Thymus (tissue), 11 donors: ENCODE results near the gene CILP. TPM values are rescaled to one million over a fixed set of nuclear protein-coding genes. Genes with fewer than 3 reads are reported as not detected.

Source experiments
- DNase-seq, 9 donors: peaks; one replicate each; pipeline ENCODE4 v3.0.0-alpha.2; 2013; ENCODE audit warnings: low spot score in 9 of 9, low read depth in 6 of 9, missing footprints in 1 of 9
- H3K27ac ChIP-seq, 2 donors: one replicate each; pipeline ENCODE4 v1.5.1; 2013; ENCODE audit warnings: control low read depth in 1 of 2, low read depth in 1 of 2, low read length in 1 of 2, mild to moderate bottlenecking in 1 of 2, moderate library complexity in 1 of 2
- H3K27me3 ChIP-seq, 2 donors: one replicate each; pipeline ENCODE4 v1.5.1; 2013; ENCODE audit warnings: low read length in 1 of 2; ENCODE audit not compliant: control insufficient read depth in 2 of 2, insufficient read depth in 1 of 2
- H3K36me3 ChIP-seq, 2 donors: one replicate each; pipeline ENCODE4 v1.5.1; 2013; ENCODE audit warnings: low read length in 1 of 2, mild to moderate bottlenecking in 1 of 2, moderate library complexity in 1 of 2; ENCODE audit not compliant: control insufficient read depth in 2 of 2, insufficient read depth in 2 of 2
- H3K4me1 ChIP-seq, 2 donors: one replicate each; pipeline ENCODE4 v1.5.1; 2013; ENCODE audit warnings: low read length in 2 of 2; ENCODE audit not compliant: control insufficient read depth in 2 of 2, insufficient read depth in 2 of 2
- H3K4me3 ChIP-seq, 2 donors: one replicate each; pipeline ENCODE4 v1.5.1; 2013; ENCODE audit warnings: low read length in 2 of 2, control low read depth in 1 of 2, mild to moderate bottlenecking in 1 of 2
- H3K9me3 ChIP-seq, 2 donors: one replicate each; pipeline ENCODE4 v1.5.1; 2013; ENCODE audit warnings: low read length in 1 of 2, mild to moderate bottlenecking in 1 of 2; ENCODE audit not compliant: control insufficient read depth in 2 of 2, insufficient read depth in 1 of 2
- WGBS: extraction: QIAGEN DNeasy Blood & Tissue Kit; methylation state at CpG from one replicate; pipeline ENCODE4 v1.1.7; 2013; 5-methylcytosine and 5-hydroxymethylcytosine counted together
- polyA plus RNA-seq: library from polyadenylated mRNA; stranded (reverse); fragments of 200-250 nt; gene quantifications from one replicate; pipeline ENCODE4 v1.2.3, GENCODE V29; 2013
- total RNA-seq: library from RNA; stranded (reverse); fragments of 120-200 nt; gene quantifications from one replicate; pipeline ENCODE4 v1.2.4, GENCODE V29; 2013
- donor health status: healthy.

Gene CILP
- total and polyA plus RNA-seq, 2 donors, result 0.85 to 5.2 TPM

DNA sequence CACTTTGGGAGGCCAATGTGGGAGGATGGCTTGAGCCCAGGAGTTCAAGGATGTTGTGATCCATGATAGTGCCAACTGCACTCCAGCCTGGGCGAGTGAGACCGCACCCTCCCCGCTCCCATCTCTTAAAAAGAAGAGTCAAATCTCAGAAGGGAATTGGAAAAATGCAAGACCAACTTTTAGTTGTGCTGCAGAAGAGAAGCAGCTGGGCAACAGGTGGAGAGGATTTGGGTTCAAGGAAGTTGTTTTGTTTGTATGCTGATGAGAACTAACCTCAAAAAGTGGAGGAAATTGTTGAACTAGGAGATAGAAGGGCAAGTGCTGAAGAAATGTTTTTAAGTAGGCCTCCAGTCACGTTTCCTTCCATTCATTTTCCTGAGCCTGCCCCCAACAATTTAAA lies 64.8 kb downstream of the CILP start:
- 96% methylated on average over 4 of the region's 4 CpGs for WGBS
- Histone ChIP-seq H3K27me3 (no peaks in the 10 kb centered on the region), H3K9me3 (no peaks in the 10 kb centered on the region), H3K4me3 (no peak overlapping the region), H3K4me1 (no peaks in the 10 kb centered on the region), H3K27ac (no peak overlapping the region), H3K36me3 (peaks cover 8 to 34% of the 10 kb centered on the region in 2 donors)
- DNase-seq, result no peak

Other genes starting within 250 kb of the CILP start
- 44.4 TPM for gene SPG21, start 221.6 kb downstream of the CILP start, total RNA-seq
- 71.5 TPM for gene SPG21, start 221.6 kb downstream of the CILP start, polyA plus RNA-seq
- 9.7 TPM for gene MTFMT, start 181.8 kb downstream of the CILP start, total RNA-seq
- gene MTFMT, start 181.8 kb downstream of the CILP start, polyA plus RNA-seq, result 9.6 TPM
- gene SLC51B, start 166.1 kb downstream of the CILP start, total RNA-seq, result not detected
- 0.16 TPM for gene SLC51B, start 166.1 kb downstream of the CILP start, polyA plus RNA-seq
- 2.7 TPM for gene RASL12, start 143.5 kb downstream of the CILP start, total RNA-seq
- 6.8 TPM for gene RASL12, start 143.5 kb downstream of the CILP start, polyA plus RNA-seq
- under 0.01 TPM for gene KBTBD13, start 134.7 kb downstream of the CILP start, total RNA-seq
- gene KBTBD13, start 134.7 kb downstream of the CILP start, polyA plus RNA-seq, result under 0.01 TPM
- gene UBAP1L, start 96.3 kb downstream of the CILP start, total RNA-seq, result 0.61 TPM
- 6.1 TPM for gene UBAP1L, start 96.3 kb downstream of the CILP start, polyA plus RNA-seq
- 12.2 TPM for gene PDCD7, start 77.7 kb downstream of the CILP start, total RNA-seq
- gene PDCD7, start 77.7 kb downstream of the CILP start, polyA plus RNA-seq, result 16.6 TPM
- 42.0 TPM for gene CLPX, start 26.1 kb downstream of the CILP start, total RNA-seq
- gene CLPX, start 26.1 kb downstream of the CILP start, polyA plus RNA-seq, result 23.5 TPM
- 7.9 TPM for gene PARP16, start 75.4 kb upstream of the CILP start, total RNA-seq
- 12.7 TPM for gene PARP16, start 75.4 kb upstream of the CILP start, polyA plus RNA-seq
- 1,133 TPM for gene RNU5A-1, start 84.6 kb upstream of the CILP start, total RNA-seq
- not detected for gene RNU5A-1, start 84.6 kb upstream of the CILP start, polyA plus RNA-seq
- 2,123 TPM for gene RNU5B-1, start 93.2 kb upstream of the CILP start, total RNA-seq
- not detected for gene RNU5B-1, start 93.2 kb upstream of the CILP start, polyA plus RNA-seq
- 1.4 TPM for gene IGDCC3, start 166.5 kb upstream of the CILP start, total RNA-seq
- 0.50 TPM for gene IGDCC3, start 166.5 kb upstream of the CILP start, polyA plus RNA-seq
- gene IGDCC4, start 211.5 kb upstream of the CILP start, total RNA-seq, result 1.7 TPM
- gene IGDCC4, start 211.5 kb upstream of the CILP start, polyA plus RNA-seq, result 1.1 TPM